ENCODE data around the gene TUBB8. TPM values are rescaled to one million over a fixed set of nuclear protein-coding genes. Genes with fewer than 3 reads are reported as not detected.
"Not testable (repeated sequence)": the region's sequence is repeated elsewhere in the genome, so short reads cannot be mapped to it uniquely, and the experiment has no call there.

The TUBB8 gene
- total RNA-seq, 1 donor from 2014 or later: 0.69 TPM

DNA sequence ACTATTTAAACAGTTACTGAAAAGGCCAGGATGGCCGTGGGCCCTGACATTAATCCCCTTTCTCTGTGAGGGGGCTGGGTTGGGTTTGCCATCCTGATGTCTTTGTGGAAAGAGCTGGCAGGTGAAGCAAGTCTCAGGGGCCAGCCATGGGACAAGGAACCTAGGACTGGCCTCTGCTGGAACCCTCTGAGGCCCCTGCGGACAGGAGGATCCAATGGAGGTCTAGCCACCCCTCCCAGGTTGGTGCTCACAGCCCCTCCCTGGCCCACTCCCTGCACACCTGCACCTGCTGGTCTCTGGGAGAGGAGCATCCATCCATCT is 35.8 kb downstream of the TUBB8 start:
- not testable (repeated sequence) for H3K4me1 Mint-ChIP-seq (ENCODE audit: unreplicated experiment); H3K27me3 Mint-ChIP-seq (ENCODE audit: unreplicated experiment); H3K9me3 Mint-ChIP-seq (ENCODE audit: unreplicated experiment); H3K4me3 Mint-ChIP-seq (ENCODE audit: unreplicated experiment); H3K36me3 Mint-ChIP-seq (ENCODE audit: low read depth, unreplicated experiment); DNase-seq (ENCODE audit: low spot score); H3K27ac Mint-ChIP-seq (ENCODE audit: unreplicated experiment)

DNA sequence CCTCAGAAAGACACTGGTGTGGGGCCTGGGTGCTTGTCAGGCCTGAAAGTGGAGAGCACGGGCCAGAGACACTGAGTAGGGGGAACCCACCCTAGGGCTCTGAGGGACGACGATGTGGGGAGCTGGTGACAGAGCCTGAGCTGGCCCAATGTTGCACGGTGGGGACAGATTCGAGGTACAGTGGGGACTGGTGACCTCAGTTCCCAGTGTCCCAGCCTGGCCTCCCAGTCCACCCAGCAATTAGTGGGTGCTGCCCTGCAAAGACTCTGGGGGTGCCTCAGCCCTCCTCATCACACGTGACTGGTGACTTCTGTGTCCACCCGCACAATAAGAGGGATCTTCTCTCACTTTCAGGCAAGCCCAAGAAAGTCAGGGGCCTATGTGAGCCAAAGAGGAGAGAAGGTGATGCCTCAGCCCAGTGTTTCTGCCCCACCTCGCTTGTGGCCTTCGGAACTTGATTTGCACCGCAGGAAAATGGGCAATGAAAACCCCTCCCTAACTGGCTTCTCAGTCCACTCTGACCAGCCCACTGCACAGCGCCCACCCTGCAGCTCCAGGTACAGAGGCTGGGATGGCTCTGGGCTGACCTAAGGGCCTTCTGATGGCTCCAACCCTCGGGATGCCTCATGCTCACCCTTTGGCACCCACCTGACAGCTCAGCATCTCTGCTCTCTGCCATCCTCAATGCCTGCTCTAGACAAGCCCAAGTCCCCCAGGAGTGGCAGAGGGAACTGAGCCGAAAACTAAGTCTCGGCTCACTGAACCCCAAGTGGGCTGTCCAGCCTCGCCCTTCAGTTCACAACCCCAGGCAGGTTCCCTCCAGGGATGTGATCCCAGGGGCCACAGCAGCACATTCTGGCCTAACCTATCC is 36.4 kb downstream of the TUBB8 start:
- not testable (repeated sequence) for H3K27me3 Mint-ChIP-seq (ENCODE audit: unreplicated experiment); H3K9me3 Mint-ChIP-seq (ENCODE audit: unreplicated experiment); H3K4me3 Mint-ChIP-seq (ENCODE audit: unreplicated experiment); H3K4me1 Mint-ChIP-seq (ENCODE audit: unreplicated experiment); H3K36me3 Mint-ChIP-seq (ENCODE audit: low read depth, unreplicated experiment); H3K27ac Mint-ChIP-seq (ENCODE audit: unreplicated experiment); DNase-seq (ENCODE audit: low spot score)

DNA sequence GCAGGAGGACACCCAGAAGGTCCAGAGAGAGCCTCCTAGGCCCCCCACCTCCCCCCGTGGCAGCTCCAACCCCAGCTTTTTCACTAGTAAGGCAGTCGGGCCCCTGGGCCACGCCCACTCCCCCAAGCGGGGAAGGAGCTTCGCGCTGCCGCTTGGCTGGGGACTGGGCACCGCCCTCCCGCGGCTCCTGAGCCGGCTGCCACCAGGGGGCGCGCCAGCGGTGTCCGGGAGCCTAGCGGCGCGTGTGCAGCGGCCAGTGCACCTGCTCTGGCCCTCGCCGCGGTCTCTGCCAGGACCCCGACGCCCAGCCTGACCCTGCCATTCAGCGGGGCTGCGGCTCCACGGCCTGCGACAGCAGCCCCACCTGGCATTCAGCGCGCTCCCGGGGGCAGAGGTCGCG is 37.8 kb downstream of the TUBB8 start:
- not testable (repeated sequence) for H3K27ac Mint-ChIP-seq (ENCODE audit: unreplicated experiment); H3K9me3 Mint-ChIP-seq (ENCODE audit: unreplicated experiment); H3K4me3 Mint-ChIP-seq (ENCODE audit: unreplicated experiment); H3K36me3 Mint-ChIP-seq (ENCODE audit: low read depth, unreplicated experiment); H3K4me1 Mint-ChIP-seq (ENCODE audit: unreplicated experiment); H3K27me3 Mint-ChIP-seq (ENCODE audit: unreplicated experiment)
- TF ChIP-seq, protein P1, sequence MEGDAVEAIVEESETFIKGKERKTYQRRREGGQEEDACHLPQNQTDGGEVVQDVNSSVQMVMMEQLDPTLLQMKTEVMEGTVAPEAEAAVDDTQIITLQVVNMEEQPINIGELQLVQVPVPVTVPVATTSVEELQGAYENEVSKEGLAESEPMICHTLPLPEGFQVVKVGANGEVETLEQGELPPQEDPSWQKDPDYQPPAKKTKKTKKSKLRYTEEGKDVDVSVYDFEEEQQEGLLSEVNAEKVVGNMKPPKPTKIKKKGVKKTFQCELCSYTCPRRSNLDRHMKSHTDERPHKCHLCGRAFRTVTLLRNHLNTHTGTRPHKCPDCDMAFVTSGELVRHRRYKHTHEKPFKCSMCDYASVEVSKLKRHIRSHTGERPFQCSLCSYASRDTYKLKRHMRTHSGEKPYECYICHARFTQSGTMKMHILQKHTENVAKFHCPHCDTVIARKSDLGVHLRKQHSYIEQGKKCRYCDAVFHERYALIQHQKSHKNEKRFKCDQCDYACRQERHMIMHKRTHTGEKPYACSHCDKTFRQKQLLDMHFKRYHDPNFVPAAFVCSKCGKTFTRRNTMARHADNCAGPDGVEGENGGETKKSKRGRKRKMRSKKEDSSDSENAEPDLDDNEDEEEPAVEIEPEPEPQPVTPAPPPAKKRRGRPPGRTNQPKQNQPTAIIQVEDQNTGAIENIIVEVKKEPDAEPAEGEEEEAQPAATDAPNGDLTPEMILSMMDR (IDR thresholded peaks at IDR 0.05; ENCODE audit: unreplicated experiment): peak; percentile 24
- DNase-seq (ENCODE audit: low spot score): peak; percentile 79

DNA sequence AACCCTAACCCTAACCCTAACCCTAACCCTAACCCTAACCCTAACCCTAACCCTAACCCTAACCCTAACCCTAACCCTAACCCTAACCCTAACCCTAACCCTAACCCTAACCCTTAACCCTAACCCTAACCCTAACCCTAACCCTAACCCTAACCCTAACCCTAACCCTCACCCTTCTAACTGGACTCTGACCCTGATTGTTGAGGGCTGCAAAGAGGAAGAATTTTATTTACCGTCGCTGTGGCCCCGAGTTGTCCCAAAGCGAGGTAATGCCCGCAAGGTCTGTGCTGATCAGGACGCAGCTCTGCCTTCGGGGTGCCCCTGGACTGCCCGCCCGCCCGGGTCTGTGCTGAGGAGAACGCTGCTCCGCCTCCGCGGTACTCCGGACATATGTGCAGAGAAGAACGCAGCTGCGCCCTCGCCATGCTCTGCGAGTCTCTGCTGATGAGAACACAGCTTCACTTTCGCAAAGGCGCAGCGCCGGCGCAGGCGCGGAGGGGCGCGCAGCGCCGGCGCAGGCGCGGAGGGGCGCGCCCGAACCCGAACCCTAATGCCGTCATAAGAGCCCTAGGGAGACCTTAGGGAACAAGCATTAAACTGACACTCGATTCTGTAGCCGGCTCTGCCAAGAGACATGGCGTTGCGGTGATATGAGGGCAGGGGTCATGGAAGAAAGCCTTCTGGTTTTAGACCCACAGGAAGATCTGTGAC is 38.7 kb downstream of the TUBB8 start:
- DNase-seq (ENCODE audit: low spot score); H3K4me3 Mint-ChIP-seq (ENCODE audit: unreplicated experiment); H3K27me3 Mint-ChIP-seq (ENCODE audit: unreplicated experiment); H3K9me3 Mint-ChIP-seq (ENCODE audit: unreplicated experiment); H3K36me3 Mint-ChIP-seq (ENCODE audit: low read depth, unreplicated experiment); H3K27ac Mint-ChIP-seq (ENCODE audit: unreplicated experiment); H3K4me1 Mint-ChIP-seq (ENCODE audit: unreplicated experiment): not testable (repeated sequence)

Other genes starting within 250 kb of the TUBB8 start
- gene ZMYND11, start 86.2 kb upstream of the TUBB8 start, total RNA-seq (ENCODE audit: unreplicated experiment): 41.6 TPM